ENCODE measurements around the gene ADTRP.
"Not testable (repeated sequence)": the region's sequence is repeated elsewhere in the genome, so short reads cannot be mapped to it uniquely, and the experiment has no call there.

ADTRP gene

GRCh38 chr6:11722220-11722619 lies 56.4 kb downstream of the ADTRP start:
- no peak for DNase-seq

GRCh38 chr6:11718463-11718862 lies 60.1 kb downstream of the ADTRP start:
- no peak for DNase-seq

GRCh38 chr6:11718031-11718430 lies 60.6 kb downstream of the ADTRP start:
- DNase-seq, result no peak

- DNase-seq, result no peak
Measured at GRCh38 chr6:11714798-11715285, 63.8 kb downstream of the ADTRP start.

GRCh38 chr6:11714116-11714797 lies 64.3 kb downstream of the ADTRP start:
- no peak for DNase-seq

- no peak for DNase-seq
Measured at GRCh38 chr6:11712760-11713159, 65.8 kb downstream of the ADTRP start.

- no peak for DNase-seq
Measured at GRCh38 chr6:11711984-11712711, 66.5 kb downstream of the ADTRP start.

- DNase-seq, result no peak
Measured at GRCh38 chr6:11711003-11711983, 67.3 kb downstream of the ADTRP start.

GRCh38 chr6:11710311-11710761 lies 68.3 kb downstream of the ADTRP start:
- DNase-seq, result no peak

- no peak for DNase-seq
Measured at GRCh38 chr6:11706171-11706570, 72.4 kb downstream of the ADTRP start.

- DNase-seq, result no peak
Measured at GRCh38 chr6:11705483-11705882, 73.1 kb downstream of the ADTRP start.

GRCh38 chr6:11705069-11705468 lies 73.5 kb downstream of the ADTRP start:
- no peak for DNase-seq

- no peak for DNase-seq
Measured at GRCh38 chr6:11703725-11704124, 74.9 kb downstream of the ADTRP start.

- DNase-seq, result no peak
Measured at GRCh38 chr6:11702500-11703130, 76.0 kb downstream of the ADTRP start.

- no peak for DNase-seq
Measured at GRCh38 chr6:11702089-11702488, 76.5 kb downstream of the ADTRP start.

- DNase-seq, result no peak
Measured at GRCh38 chr6:11701573-11701972, 77.0 kb downstream of the ADTRP start.

GRCh38 chr6:11700118-11700718 lies 78.4 kb downstream of the ADTRP start:
- no peak for DNase-seq

- no peak for DNase-seq
Measured at GRCh38 chr6:11699576-11699975, 79.0 kb downstream of the ADTRP start.

GRCh38 chr6:11692451-11693376 lies 85.9 kb downstream of the ADTRP start:
- no peak for DNase-seq

- DNase-seq, result no peak
Measured at GRCh38 chr6:11689847-11690246, 88.8 kb downstream of the ADTRP start.

GRCh38 chr6:11689400-11689799 lies 89.2 kb downstream of the ADTRP start:
- DNase-seq, result not testable (repeated sequence)

Measured in NCI-H1048 (cell line).